ENCODE data around the gene FTO.

The FTO gene

DNA sequence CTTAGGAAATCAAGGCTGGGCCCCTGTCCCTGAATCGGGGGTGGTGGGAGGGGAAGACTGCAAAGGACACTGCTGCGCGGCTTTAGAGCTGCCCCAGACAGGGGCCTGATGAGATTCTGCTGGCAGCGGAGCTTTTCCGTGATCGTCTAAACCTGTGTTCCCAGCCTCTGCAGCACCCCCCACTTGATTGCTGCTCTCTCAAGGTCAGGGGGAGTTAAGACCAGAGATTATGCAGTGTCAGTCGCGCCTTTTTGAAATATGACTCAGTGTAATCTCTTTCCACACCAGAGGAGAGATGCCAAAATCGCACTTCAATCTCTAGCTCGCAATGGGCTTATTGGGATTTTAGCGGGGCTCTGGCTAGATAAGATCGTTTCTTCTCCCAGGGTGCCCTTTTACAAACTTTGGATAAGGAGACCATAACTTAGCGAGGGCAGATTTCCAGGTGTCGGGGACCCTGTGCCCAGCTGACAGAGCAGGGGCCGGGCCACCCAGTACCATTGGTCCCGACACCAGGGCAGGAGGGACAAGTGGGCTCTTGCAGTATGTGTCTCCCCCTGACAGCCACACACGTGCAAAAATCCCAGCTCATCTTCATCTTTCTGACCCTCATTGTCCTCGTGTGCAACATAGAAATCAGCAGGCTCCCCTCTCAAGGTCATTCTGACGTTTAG lies 495.7 kb downstream of the FTO start:
- ATAC-seq (replicated peaks): no peak
- no peak for DNase-seq
- no peak overlapping the region for H3K27ac Mint-ChIP-seq
- H3K4me1 Mint-ChIP-seq: no peaks in the 10 kb centered on the region
- H3K9me3 Mint-ChIP-seq: peaks cover 6 to 15% of the 10 kb centered on the region in 2 donors
- H3K4me3 Mint-ChIP-seq: no peak overlapping the region
- peaks cover 0 to 2% of the 10 kb centered on the region in 2 donors for H3K36me3 Mint-ChIP-seq
- peaks cover 13 to 16% of the 10 kb centered on the region in 2 donors for H3K27me3 Mint-ChIP-seq

DNA sequence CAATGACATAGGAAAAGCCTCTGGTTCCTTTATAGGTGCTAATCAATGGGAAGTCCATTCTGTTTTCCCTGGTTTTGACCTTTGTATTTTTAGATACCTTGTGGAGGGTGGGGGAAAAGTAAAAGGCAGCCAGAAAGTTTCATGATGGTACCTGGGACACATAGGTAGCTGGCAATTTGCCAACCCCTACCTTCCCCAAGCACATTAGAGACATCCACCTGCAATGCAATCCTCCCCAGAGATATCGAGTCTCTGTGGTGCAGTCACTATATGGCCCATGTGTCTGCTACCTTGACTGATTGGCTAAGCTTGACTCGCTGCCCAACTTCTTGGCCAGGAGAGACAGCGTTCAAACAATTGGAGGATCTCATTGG lies 496.2 kb downstream of the FTO start:
- Mint-ChIP-seq H3K27me3 (peaks cover 10 to 14% of the 10 kb centered on the region in 2 donors), H3K9me3 (peaks cover 6 to 15% of the 10 kb centered on the region in 2 donors), H3K4me1 (no peaks in the 10 kb centered on the region), H3K4me3 (no peak overlapping the region), H3K27ac (no peak overlapping the region), H3K36me3 (peaks cover 0 to 2% of the 10 kb centered on the region in 2 donors)
- ATAC-seq (replicated peaks) (no peak), DNase-seq (no peak)

DNA sequence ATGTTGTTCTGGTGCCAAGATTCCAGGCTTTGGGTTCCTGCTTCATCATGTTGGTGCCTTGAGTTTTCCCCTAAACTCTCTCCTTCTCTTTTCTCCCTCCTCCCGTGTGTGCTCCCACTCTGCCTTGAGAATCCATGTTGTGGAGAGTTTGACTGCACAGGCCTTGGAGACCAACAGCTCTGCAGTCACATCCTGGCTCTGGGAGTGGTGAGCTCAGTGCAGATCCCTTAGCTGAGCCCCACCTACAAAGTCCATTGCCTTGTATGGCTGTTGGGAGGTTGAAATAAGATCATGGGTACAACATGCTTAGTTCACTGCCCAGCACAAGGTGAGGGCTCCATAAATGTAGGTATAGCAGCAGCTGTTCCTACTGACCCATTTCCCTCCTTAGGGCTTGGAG lies 496.8 kb downstream of the FTO start:
- Mint-ChIP-seq H3K27ac (no peak overlapping the region), H3K27me3 (peaks cover 8 to 14% of the 10 kb centered on the region in 2 donors), H3K4me3 (no peak overlapping the region), H3K36me3 (peaks cover 0 to 2% of the 10 kb centered on the region in 2 donors), H3K4me1 (no peaks in the 10 kb centered on the region), H3K9me3 (peaks cover 6 to 15% of the 10 kb centered on the region in 2 donors)
- ATAC-seq (replicated peaks) (no peak), DNase-seq (no peak)

- H3K4me3 Mint-ChIP-seq: no peak overlapping the region
- no peak for DNase-seq
- no peaks in the 10 kb centered on the region for H3K4me1 Mint-ChIP-seq
- ATAC-seq (replicated peaks): no peak
- H3K9me3 Mint-ChIP-seq: peaks cover 6 to 15% of the 10 kb centered on the region in 2 donors
- H3K27ac Mint-ChIP-seq: no peak overlapping the region
- peaks cover 0 to 2% of the 10 kb centered on the region in 2 donors for H3K36me3 Mint-ChIP-seq
- H3K27me3 Mint-ChIP-seq: peaks cover 8 to 14% of the 10 kb centered on the region in 2 donors
Measured at GRCh38 chr16:54201200-54201599, 497.2 kb downstream of the FTO start.

All from stimulated activated naive B cell treated with anti-CD40 and anti-IgM and Interleukin-4, amounts not matched to agents 10 μg/mL and 1 μg/mL and 100 μg/mL, for 72 hours (primary cell).